Breast epithelium (tissue), 4 donors: ENCODE measurements around the gene KATNAL1. TPM values are rescaled to one million over a fixed set of nuclear protein-coding genes. Genes with fewer than 3 reads are reported as not detected.
"Not testable (repeated sequence)": the region's sequence is repeated elsewhere in the genome, so short reads cannot be mapped to it uniquely, and the experiment has no call there.

Experiments used
- DNase-seq, 2 donors: peaks; one replicate each; pipeline ENCODE4 v3.0.0-alpha.2; 2019; ENCODE audit warnings: low spot score in 2 of 2
- H3K27ac ChIP-seq, 2 donors: fragments of 200-600 bp; sonication (generic) in 1 of 2; one replicate each; pipeline ENCODE4 v1.5.1; 2016 to 2019; ENCODE audit warnings: mild to moderate bottlenecking in 1 of 2
- H3K27me3 ChIP-seq, 2 donors: fragments of 200-600 bp; sonication (generic) in 1 of 2; one replicate each; pipeline versions ENCODE4 v1.5.1 to v1.6.0; 2017 to 2019; ENCODE audit warnings: control low read depth in 1 of 2, mild to moderate bottlenecking in 1 of 2
- H3K36me3 ChIP-seq: fragments of 200-600 bp; one replicate; pipeline ENCODE4 v1.5.1; 2019
- H3K4me1 ChIP-seq, 2 donors: fragments of 200-600 bp; sonication (generic); one replicate each; pipeline ENCODE4 v1.5.1; 2016 to 2019; ENCODE audit warnings: control low read depth in 1 of 2
- H3K4me3 ChIP-seq, 3 donors: fragments of 200-600 bp; sonication (generic); 1 replicate in 2 of 3; 2 replicates in 1 of 3; pipeline ENCODE4 v1.5.1; 2016 to 2019; ENCODE audit warnings: mild to moderate bottlenecking in 3 of 3, moderate library complexity in 2 of 3
- H3K9me3 ChIP-seq, 2 donors: fragments of 200-600 bp; sonication (generic) in 1 of 2; one replicate each; pipeline ENCODE4 v1.5.1; 2016 to 2019; ENCODE audit warnings: control low read depth in 1 of 2
- POLR2A ChIP-seq: fragments of 450-650 bp; IDR thresholded peaks from one replicate; pipeline ENCODE4 v1.6.1; 2016; ENCODE audit warnings: antibody characterized with exemption, mild to moderate bottlenecking, moderate library complexity
- POLR2AphosphoS5 ChIP-seq, 3 donors: sonication (generic); formaldehyde crosslinking; IDR thresholded peaks; one replicate each; pipeline ENCODE4 v1.6.1; 2017; ENCODE audit warnings: antibody characterized with exemption in 3 of 3
- intact Hi-C: fragments of 100-400 bp; cut with DNase I; formaldehyde crosslinking; loops from one replicate; pipeline ENCODE4 v1.15.1; 2023; ENCODE audit warnings: low total_unique reads
- total RNA-seq, 3 donors: library from RNA; depleted of rRNA; stranded (reverse); fragments of >200 nt; gene quantifications; one replicate each; pipeline ENCODE4 v1.1.0, GENCODE V29; 2016
- TF ChIP-seq, protein P1 (sequence below), 3 donors: fragments of 450-650 bp; IDR thresholded peaks; one replicate each; pipeline ENCODE4 v1.5.1; 2016 to 2017; ENCODE audit warnings: antibody characterized with exemption in 3 of 3, mild to moderate bottlenecking in 3 of 3, moderate library complexity in 3 of 3

Gene KATNAL1
- total RNA-seq, 3 donors from 2014 or later, result 14.6 to 23.8 (median 17.0) TPM

DNA sequence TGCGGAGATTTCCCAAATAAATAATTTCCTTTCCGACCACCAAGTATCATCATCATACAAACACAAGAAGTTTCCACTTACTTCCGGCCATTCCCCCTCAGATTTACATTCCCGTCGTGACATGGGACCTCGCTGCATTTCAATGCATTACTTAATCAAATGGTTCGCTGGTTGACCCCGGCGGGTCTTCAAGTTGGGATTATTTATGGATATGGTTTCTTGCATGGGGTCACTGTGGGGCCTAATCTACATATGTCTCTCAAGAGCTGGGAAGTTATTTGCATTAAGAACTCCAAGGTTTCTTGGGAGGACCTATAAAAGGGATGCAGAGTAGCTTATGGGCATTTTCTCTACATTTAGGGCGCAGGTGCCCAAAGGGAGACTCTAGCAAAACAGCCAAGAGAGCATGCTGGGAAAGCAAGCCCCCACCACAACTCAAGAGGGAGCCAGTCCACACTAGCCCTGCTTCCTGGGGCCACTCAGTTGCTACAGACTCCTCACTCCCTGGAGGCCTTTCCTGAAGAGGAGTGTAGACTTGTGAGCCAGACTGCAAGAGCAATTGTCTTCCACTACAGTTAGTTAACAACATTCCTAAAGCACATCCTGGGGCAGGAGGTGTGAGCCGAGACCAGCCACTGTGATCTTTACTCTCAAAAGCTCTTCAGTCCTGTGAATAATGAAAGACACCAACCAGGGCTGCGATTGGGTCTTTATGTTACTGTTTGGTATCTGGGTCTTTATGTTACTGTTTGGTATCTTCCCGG is 125.3 kb downstream of the KATNAL1 start:
- Histone ChIP-seq H3K27ac (no peak overlapping the region), H3K36me3 (no peaks in the 10 kb centered on the region), H3K4me1 (no peaks in the 10 kb centered on the region), H3K4me3 (no peak overlapping the region), H3K9me3 (no peaks in the 10 kb centered on the region), H3K27me3 (no peaks in the 10 kb centered on the region)
- intact Hi-C loops, result no loop called here
- TF ChIP-seq POLR2A (no peak), POLR2AphosphoS5 (IDR thresholded peaks at IDR 0.05) (no peak)
- TF ChIP-seq, protein P1, sequence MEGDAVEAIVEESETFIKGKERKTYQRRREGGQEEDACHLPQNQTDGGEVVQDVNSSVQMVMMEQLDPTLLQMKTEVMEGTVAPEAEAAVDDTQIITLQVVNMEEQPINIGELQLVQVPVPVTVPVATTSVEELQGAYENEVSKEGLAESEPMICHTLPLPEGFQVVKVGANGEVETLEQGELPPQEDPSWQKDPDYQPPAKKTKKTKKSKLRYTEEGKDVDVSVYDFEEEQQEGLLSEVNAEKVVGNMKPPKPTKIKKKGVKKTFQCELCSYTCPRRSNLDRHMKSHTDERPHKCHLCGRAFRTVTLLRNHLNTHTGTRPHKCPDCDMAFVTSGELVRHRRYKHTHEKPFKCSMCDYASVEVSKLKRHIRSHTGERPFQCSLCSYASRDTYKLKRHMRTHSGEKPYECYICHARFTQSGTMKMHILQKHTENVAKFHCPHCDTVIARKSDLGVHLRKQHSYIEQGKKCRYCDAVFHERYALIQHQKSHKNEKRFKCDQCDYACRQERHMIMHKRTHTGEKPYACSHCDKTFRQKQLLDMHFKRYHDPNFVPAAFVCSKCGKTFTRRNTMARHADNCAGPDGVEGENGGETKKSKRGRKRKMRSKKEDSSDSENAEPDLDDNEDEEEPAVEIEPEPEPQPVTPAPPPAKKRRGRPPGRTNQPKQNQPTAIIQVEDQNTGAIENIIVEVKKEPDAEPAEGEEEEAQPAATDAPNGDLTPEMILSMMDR (IDR thresholded peaks at IDR 0.05), result no peak
- no peak for DNase-seq

DNA sequence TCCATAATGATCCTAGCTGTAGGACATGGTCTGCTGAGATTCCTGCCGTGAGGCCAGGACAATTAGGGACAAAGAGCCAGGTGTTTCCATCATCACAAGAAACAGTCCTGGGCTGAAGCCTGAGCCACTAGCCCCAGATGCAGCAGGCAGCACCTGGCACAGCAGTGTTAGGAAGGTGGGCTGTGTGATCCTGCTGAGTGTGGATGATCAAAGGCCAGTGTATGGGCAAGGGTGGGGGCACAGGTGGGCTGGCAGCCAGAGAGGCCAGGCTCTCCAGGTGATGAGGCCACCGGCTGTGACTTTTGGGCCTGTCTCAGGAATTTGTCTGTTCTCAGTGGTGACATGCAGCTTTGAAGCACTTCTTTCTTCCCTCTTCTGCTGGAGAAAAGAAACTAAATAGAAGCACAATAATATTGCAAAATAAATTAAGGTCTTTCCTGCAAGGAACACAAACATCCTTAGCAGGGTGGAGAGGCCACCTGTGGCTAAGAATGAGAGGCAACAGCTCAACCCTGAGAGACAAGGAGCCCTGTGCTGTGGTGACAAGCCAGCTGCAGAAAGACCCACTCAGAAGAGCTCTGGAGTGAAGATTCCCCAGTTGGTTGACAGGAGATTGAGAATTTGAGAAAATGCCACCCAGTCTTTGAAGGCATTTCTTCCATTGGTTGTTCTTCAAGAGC is 127.6 kb downstream of the KATNAL1 start:
- intact Hi-C loops, result no loop called here
- Histone ChIP-seq H3K36me3 (no peaks in the 10 kb centered on the region), H3K9me3 (no peaks in the 10 kb centered on the region), H3K27me3 (no peaks in the 10 kb centered on the region), H3K27ac (no peak overlapping the region), H3K4me1 (no peaks in the 10 kb centered on the region), H3K4me3 (no peak overlapping the region)
- DNase-seq, result no peak
- TF ChIP-seq POLR2AphosphoS5 (IDR thresholded peaks at IDR 0.05), result no peak
- TF ChIP-seq POLR2A, result no peak
- TF ChIP-seq, protein P1 (IDR thresholded peaks at IDR 0.05), result no peak

DNA sequence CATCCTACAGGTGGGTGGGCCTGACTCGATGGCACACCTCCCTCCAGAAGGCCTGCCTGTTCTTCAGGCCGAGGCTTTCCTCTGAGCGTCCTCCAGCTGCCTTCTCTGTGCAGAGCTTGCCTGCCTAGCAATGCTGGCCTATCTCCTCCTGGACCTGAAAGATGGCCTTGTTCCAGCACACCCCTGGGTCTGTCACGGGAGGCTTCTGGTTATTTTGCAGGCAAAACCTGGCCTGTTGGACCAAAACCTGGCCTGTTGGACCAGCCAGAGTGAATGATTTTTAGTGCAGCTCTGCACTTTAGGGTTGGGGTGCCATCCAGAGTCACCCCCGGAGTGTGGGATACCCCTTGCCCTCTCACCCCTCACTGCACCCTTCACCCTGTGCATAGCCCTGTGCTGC is 128.4 kb downstream of the KATNAL1 start:
- TF ChIP-seq, protein P1 (IDR thresholded peaks at IDR 0.05), result no peak
- no peak for TF ChIP-seq POLR2A
- TF ChIP-seq POLR2AphosphoS5 (IDR thresholded peaks at IDR 0.05), result no peak
- H3K27me3 ChIP-seq, result no peaks in the 10 kb centered on the region
- no peak for DNase-seq
- H3K36me3 ChIP-seq, result no peaks in the 10 kb centered on the region
- intact Hi-C loops, result no loop called here
- no peak overlapping the region for H3K4me3 ChIP-seq
- no peak overlapping the region for H3K27ac ChIP-seq
- H3K9me3 ChIP-seq, result no peaks in the 10 kb centered on the region
- no peaks in the 10 kb centered on the region for H3K4me1 ChIP-seq

DNA sequence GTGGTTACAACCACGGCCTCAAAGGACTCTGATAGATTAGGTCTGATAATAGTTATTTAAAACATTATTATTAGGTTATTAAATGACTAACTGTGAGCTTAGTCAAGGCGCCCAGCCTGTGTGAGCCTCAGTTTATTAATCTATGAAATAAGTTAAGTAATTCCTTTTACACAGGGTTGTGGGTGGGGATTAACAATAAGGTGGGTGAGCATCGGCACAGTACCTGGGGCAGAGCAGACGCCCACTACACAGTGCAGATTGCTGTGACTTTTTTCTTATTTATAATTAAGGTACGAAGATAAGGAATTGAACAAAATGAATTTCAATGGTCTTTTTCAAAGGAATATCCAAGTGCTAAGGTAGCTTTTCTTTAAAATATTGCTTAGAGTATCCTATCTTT is 132.2 kb downstream of the KATNAL1 start:
- TF ChIP-seq POLR2A (no peak), POLR2AphosphoS5 (IDR thresholded peaks at IDR 0.05) (no peak)
- H3K9me3 ChIP-seq, result no peaks in the 10 kb centered on the region
- no peaks in the 10 kb centered on the region for H3K36me3 ChIP-seq
- no peaks in the 10 kb centered on the region for H3K27me3 ChIP-seq
- intact Hi-C loops, result no loop called here
- DNase-seq, result no peak
- H3K27ac ChIP-seq, result no peak overlapping the region
- no peaks in the 10 kb centered on the region for H3K4me1 ChIP-seq
- H3K4me3 ChIP-seq, result no peak overlapping the region

DNA sequence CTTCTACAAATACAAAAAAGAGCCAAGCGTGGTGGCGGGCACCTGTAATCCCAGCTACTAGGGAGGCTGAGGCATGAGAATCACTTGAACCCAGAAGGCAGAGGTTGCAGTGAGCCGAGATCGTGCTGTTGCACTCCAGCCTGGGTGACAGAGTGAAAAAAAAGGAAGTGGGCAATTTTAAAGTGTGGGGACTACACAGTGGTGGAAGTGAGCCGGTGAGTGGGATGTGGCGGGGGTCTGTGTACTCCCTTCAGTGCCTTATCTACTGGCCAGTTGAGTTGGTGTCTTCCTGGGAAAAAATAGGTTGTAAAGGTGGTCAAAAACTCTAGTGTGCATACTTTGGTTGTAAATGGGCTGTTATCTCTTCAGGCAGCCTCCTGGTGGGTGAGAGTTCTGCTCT is 133.1 kb downstream of the KATNAL1 start:
- intact Hi-C loops, H3K4me1 ChIP-seq, H3K9me3 ChIP-seq, DNase-seq, H3K27ac ChIP-seq, H3K36me3 ChIP-seq, H3K4me3 ChIP-seq, H3K27me3 ChIP-seq: not testable (repeated sequence)

DNA sequence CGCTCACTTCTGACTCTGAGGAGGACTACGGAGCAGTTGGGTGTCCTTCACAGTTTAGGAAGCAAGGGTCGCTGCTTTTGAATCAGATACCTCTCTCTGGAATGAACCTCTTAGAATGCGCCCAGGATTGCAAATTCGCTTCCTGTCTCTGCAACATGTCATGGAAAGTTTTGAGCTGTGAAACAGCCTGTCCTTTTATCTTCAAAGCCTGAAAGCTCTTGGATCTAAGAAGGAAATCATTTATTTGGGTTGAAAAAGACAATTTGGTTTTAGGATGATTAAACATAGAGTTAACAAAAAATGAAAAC is 134.1 kb downstream of the KATNAL1 start:
- Histone ChIP-seq H3K36me3 (no peaks in the 10 kb centered on the region), H3K9me3 (no peaks in the 10 kb centered on the region), H3K4me3 (no peak overlapping the region), H3K27me3 (no peaks in the 10 kb centered on the region), H3K27ac (no peak overlapping the region), H3K4me1 (no peaks in the 10 kb centered on the region)
- TF ChIP-seq POLR2AphosphoS5 (IDR thresholded peaks at IDR 0.05) (no peak), POLR2A (no peak)
- intact Hi-C loops, result no loop called here
- DNase-seq, result no peak
